Measurements from ENCODE around the gene GSTO1. TPM values are rescaled to one million over a fixed set of nuclear protein-coding genes. Genes with fewer than 3 reads are reported as not detected.

Gene GSTO1
- total and polyA plus RNA-seq, 9 of the 15 experiments (the other 6 are each of a cell fraction or from before 2014, with no cell fraction given) = 136 to 592 (median 237) TPM

DNA sequence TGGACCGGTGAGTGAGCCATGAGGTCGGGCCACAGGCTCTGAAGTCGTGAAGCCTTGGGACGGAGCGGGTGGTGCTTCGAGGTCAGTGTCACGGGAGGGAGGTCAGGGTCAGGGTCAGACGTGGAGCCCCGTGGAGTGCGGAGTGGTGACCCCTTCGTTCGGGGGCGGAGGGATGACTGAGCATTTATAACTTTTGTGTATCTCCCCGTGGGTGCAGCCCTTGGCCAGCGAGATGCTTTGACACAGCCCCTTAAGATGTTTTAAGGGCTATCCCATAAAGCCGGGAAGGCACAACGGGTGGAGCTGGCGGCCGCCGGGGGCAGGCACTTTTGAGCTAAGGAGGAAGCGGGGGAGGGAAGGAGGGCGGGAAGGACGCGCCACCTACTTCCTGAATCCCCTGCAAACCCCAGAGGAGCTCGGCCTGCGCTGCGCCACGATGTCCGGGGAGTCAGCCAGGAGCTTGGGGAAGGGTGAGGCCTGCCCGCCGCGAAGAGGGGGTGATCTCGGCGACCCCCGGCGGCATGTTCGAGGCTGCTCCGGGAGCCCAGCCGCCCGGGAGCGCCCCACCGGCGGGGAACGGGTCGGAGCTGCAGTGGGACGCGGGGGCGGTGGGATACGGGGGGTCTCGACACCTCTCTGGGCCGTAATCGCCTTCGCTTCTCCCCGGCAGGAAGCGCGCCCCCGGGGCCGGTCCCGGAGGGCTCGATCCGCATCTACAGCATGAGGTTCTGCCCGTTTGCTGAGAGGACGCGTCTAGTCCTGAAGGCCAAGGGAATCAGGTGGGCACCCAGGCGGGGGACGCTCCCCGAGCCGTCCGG lies at the start of gene GSTO1 (continued):
- TF ChIP-seq PCBP1 (IDR thresholded peaks at IDR 0.05; ENCODE audit: low read depth, low read length, poor library complexity, severe bottlenecking) (peak; percentile 18), MAFG (tag; conservative IDR thresholded peaks at IDR 0.05) (peak; percentile 69), NR2F6 (CRISPR knock-in tag; IDR thresholded peaks at IDR 0.05) (no peak), PRMT5 (CRISPR knock-in tag; IDR thresholded peaks at IDR 0.05) (no peak), NBN (IDR thresholded peaks at IDR 0.05; ENCODE audit: low read depth) (0 out of 2 replicates have a peak, but pooled peaks have one; percentile 23), HMGN3 (IDR thresholded peaks at IDR 0.05; ENCODE audit: borderline replicate concordance, extremely low read depth, insufficient read length, low read depth, low read length) (peak; percentile 26), CXXC5 (CRISPR knock-in tag; IDR thresholded peaks at IDR 0.05) (peak; percentile 78), HLTF (IDR thresholded peaks at IDR 0.05) (no peak), PHB (CRISPR knock-in tag; IDR thresholded peaks at IDR 0.05) (no peak), ZNF436 (CRISPR knock-in tag; IDR thresholded peaks at IDR 0.05) (no peak), BMI1 (IDR thresholded peaks at IDR 0.05; ENCODE audit: low read length) (no peak), ATF7 (IDR thresholded peaks at IDR 0.05) (no peak), ZNF24 (IDR thresholded peaks at IDR 0.05) (no peak), GABPA (tag; conservative IDR thresholded peaks at IDR 0.05; ENCODE audit: low read depth) (peak; percentile 70), SRSF7 (optimal IDR thresholded peaks at IDR 0.05; ENCODE audit: low read depth, low read length) (no peak), KDM4B (IDR thresholded peaks at IDR 0.05; ENCODE audit: borderline replicate concordance in 2 of 2, low read depth in 1 of 2) (0 out of 4 replicates have a peak, but pooled peaks of 1 of the 2 experiments have one; percentile 34), DMBX1 (CRISPR knock-in tag; IDR thresholded peaks at IDR 0.05; ENCODE audit: borderline replicate concordance) (no peak; the same call in 1 of the 2 replicates), GATAD2A (IDR thresholded peaks at IDR 0.05) (no peak), NCOR1 (IDR thresholded peaks at IDR 0.05) (0 out of 2 replicates have a peak, but pooled peaks have one; percentile 20), TOE1 (IDR thresholded peaks at IDR 0.05; ENCODE audit: borderline replicate concordance) (peak; percentile 37; the same call in 1 of the 2 replicates), TOE1 (CRISPR knock-in tag; IDR thresholded peaks at IDR 0.05; ENCODE audit: borderline replicate concordance, low read depth) (no peak)
- TF ChIP-seq, protein P1, sequence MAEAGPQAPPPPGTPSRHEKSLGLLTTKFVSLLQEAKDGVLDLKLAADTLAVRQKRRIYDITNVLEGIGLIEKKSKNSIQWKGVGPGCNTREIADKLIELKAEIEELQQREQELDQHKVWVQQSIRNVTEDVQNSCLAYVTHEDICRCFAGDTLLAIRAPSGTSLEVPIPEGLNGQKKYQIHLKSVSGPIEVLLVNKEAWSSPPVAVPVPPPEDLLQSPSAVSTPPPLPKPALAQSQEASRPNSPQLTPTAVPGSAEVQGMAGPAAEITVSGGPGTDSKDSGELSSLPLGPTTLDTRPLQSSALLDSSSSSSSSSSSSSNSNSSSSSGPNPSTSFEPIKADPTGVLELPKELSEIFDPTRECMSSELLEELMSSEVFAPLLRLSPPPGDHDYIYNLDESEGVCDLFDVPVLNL (CRISPR knock-in tag; IDR thresholded peaks at IDR 0.05; ENCODE audit: low read depth) = 0 out of 2 replicates have a peak, but pooled peaks have one; percentile 44
- TF ChIP-seq, protein P2, sequence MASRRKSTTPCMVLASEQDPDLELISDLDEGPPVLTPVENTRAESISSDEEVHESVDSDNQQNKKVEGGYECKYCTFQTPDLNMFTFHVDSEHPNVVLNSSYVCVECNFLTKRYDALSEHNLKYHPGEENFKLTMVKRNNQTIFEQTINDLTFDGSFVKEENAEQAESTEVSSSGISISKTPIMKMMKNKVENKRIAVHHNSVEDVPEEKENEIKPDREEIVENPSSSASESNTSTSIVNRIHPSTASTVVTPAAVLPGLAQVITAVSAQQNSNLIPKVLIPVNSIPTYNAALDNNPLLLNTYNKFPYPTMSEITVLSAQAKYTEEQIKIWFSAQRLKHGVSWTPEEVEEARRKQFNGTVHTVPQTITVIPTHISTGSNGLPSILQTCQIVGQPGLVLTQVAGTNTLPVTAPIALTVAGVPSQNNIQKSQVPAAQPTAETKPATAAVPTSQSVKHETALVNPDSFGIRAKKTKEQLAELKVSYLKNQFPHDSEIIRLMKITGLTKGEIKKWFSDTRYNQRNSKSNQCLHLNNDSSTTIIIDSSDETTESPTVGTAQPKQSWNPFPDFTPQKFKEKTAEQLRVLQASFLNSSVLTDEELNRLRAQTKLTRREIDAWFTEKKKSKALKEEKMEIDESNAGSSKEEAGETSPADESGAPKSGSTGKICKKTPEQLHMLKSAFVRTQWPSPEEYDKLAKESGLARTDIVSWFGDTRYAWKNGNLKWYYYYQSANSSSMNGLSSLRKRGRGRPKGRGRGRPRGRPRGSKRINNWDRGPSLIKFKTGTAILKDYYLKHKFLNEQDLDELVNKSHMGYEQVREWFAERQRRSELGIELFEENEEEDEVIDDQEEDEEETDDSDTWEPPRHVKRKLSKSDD (conservative IDR thresholded peaks at IDR 0.05; ENCODE audit: low read length) = no peak
- TF ChIP-seq, protein P3, sequence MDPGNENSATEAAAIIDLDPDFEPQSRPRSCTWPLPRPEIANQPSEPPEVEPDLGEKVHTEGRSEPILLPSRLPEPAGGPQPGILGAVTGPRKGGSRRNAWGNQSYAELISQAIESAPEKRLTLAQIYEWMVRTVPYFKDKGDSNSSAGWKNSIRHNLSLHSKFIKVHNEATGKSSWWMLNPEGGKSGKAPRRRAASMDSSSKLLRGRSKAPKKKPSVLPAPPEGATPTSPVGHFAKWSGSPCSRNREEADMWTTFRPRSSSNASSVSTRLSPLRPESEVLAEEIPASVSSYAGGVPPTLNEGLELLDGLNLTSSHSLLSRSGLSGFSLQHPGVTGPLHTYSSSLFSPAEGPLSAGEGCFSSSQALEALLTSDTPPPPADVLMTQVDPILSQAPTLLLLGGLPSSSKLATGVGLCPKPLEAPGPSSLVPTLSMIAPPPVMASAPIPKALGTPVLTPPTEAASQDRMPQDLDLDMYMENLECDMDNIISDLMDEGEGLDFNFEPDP (CRISPR knock-in tag; IDR thresholded peaks at IDR 0.05) = no peak
